Thoracic aorta (tissue), 2 donors: Measurements from ENCODE around the gene SNRPA1. TPM values are rescaled to one million over a fixed set of nuclear protein-coding genes. Genes with fewer than 3 reads are reported as not detected.

Experiments used
- ATAC-seq: fragments of 150-250 bp; one replicate; pipeline ENCODE4 v1.8.0; 2017; ENCODE audit warnings: low read depth; ENCODE audit not compliant: insufficient number of reproducible peaks, low FRiP score
- DNase-seq: peaks from one replicate; pipeline ENCODE4 v3.0.0-alpha.2; 2020; ENCODE audit warnings: low spot score
- H3K27ac ChIP-seq, 2 donors: fragments of 200-600 bp; sonication (generic); 1 replicate in 1 of 2; 2 replicates in 1 of 2; pipeline ENCODE4 v1.5.1; 2016; ENCODE audit warnings: mild to moderate bottlenecking in 2 of 2, moderate library complexity in 2 of 2
- H3K27me3 ChIP-seq: fragments of 200-600 bp; sonication (generic); replicated peaks from 2 replicates; pipeline ENCODE4 v1.6.0; 2016; ENCODE audit warnings: mild to moderate bottlenecking; ENCODE audit not compliant: insufficient read depth
- H3K36me3 ChIP-seq: fragments of 200-600 bp; sonication (generic); one replicate; pipeline ENCODE4 v1.5.1; 2016
- H3K4me1 ChIP-seq, 2 donors: fragments of 200-600 bp; sonication (generic); 1 replicate in 1 of 2; 2 replicates in 1 of 2; pipeline versions ENCODE4 v1.5.1 to v1.6.0; 2016; ENCODE audit warnings: low read depth in 2 of 2, mild to moderate bottlenecking in 1 of 2; ENCODE audit not compliant: control insufficient read depth in 1 of 2
- H3K4me3 ChIP-seq: fragments of 200-600 bp; sonication (generic); 2 replicates; pipeline ENCODE4 v1.5.1; 2016; ENCODE audit warnings: mild to moderate bottlenecking
- H3K9me3 ChIP-seq: fragments of 200-600 bp; sonication (generic); 2 replicates; pipeline ENCODE4 v1.5.1; 2016
- CTCF ChIP-seq: fragments of 200-600 bp; sonication (generic); IDR thresholded peaks from one replicate; pipeline ENCODE4 v1.5.1; 2019; ENCODE audit warnings: antibody characterized with exemption
- total RNA-seq, 2 donors: library from RNA; depleted of rRNA; stranded (reverse); fragments of >200 nt; gene quantifications; one replicate each; pipeline versions ENCODE4 v1.1.0 to v1.2.3, GENCODE V29; 2016

Gene SNRPA1
- total RNA-seq, 2 donors from 2014 or later = 31.0 to 60.0 TPM

- DNase-seq (no peak), ATAC-seq (no peak)
- no peak overlapping the region for H3K4me3 ChIP-seq
- H3K9me3 ChIP-seq = no peaks in the 10 kb centered on the region
- H3K27me3 ChIP-seq = no peaks in the 10 kb centered on the region
- H3K4me1 ChIP-seq = peaks cover 0 to 2% of the 10 kb centered on the region in 2 donors
- no peak for TF ChIP-seq CTCF
- H3K36me3 ChIP-seq = peaks cover 38% of the 10 kb centered on the region
- H3K27ac ChIP-seq = no peak overlapping the region
Observed at GRCh38 chr15:101286471-101287114, 8.5 kb downstream of the SNRPA1 start.

- Histone ChIP-seq H3K36me3 (peaks cover 44% of the 10 kb centered on the region), H3K4me1 (no peaks in the 10 kb centered on the region), H3K27me3 (no peaks in the 10 kb centered on the region), H3K9me3 (no peaks in the 10 kb centered on the region), H3K4me3 (no peak overlapping the region), H3K27ac (no peak overlapping the region)
- TF ChIP-seq CTCF = no peak
- DNase-seq (no peak), ATAC-seq (no peak)
Observed at GRCh38 chr15:101283931-101284330, 11.1 kb downstream of the SNRPA1 start.

GRCh38 chr15:101280007-101280406, 15.0 kb downstream of the SNRPA1 start:
- peaks cover 34% of the 10 kb centered on the region for H3K36me3 ChIP-seq
- H3K4me1 ChIP-seq = peaks cover 12 to 20% of the 10 kb centered on the region in 2 donors
- TF ChIP-seq CTCF = no peak
- no peak overlapping the region for H3K27ac ChIP-seq
- ATAC-seq = no peak
- no peak overlapping the region for H3K4me3 ChIP-seq
- no peaks in the 10 kb centered on the region for H3K9me3 ChIP-seq
- no peak for DNase-seq
- H3K27me3 ChIP-seq = no peaks in the 10 kb centered on the region

- Histone ChIP-seq H3K9me3 (no peaks in the 10 kb centered on the region), H3K36me3 (peaks cover 35% of the 10 kb centered on the region), H3K27ac (peak overlapping the region; percentile 66 to 81), H3K4me1 (peaks cover 12 to 20% of the 10 kb centered on the region in 2 donors), H3K4me3 (peak overlapping the region; percentile 87), H3K27me3 (no peaks in the 10 kb centered on the region)
- ATAC-seq (no peak), DNase-seq (no peak)
- TF ChIP-seq CTCF = no peak
Observed at GRCh38 chr15:101277943-101278564, 17.0 kb downstream of the SNRPA1 start.

- DNase-seq (peak; percentile 52), ATAC-seq (peak; percentile 93)
- TF ChIP-seq CTCF = no peak
- Histone ChIP-seq H3K4me3 (peak within 1 kb of the TSS; percentile 87), H3K9me3 (no peaks in the 10 kb centered on the region), H3K36me3 (peaks cover 35% of the 10 kb centered on the region), H3K27me3 (no peaks in the 10 kb centered on the region), H3K4me1 (peaks cover 12 to 20% of the 10 kb centered on the region in 2 donors), H3K27ac (peak within 1 kb of the TSS; percentile 81 to 86)
Observed at GRCh38 chr15:101277038-101277822, 17.8 kb downstream of the SNRPA1 start, which contains the start of gene SELENOS. TSS of gene SELENOS (minus strand) at chr15:101277485. CDS start at chr15:101277417, 68 bp downstream.
